ENCODE data around the gene OR52I1.

The OR52I1 gene

DNA sequence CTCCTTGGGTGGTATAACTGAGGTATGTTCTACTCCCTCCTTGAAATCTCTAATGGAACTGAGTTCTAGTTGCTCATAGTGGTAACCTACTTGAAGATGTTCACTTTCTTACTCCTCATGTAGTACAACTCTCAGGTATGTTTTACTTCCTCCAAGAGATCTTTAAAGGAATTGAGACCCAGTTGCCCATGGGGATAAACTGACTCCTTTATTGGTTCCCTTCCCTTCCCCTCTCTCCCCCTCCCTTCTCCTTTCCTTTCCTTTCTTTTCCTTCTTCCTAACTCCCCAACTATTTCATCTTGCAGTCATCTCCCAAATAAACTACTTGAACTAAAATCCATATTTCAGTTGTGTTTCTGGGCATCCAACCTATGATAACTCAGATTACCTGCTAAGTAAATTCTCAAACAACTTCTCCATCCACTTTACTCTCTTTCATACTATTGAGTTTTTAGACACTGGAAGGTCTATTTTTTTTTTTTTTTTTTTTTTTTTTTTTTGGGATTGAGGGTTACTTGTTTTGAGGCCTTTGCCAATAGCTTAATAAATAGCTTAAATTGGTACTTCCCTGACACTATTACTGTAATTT lies 22.1 kb downstream of the OR52I1 start:
- DNase-seq = no peak

DNA sequence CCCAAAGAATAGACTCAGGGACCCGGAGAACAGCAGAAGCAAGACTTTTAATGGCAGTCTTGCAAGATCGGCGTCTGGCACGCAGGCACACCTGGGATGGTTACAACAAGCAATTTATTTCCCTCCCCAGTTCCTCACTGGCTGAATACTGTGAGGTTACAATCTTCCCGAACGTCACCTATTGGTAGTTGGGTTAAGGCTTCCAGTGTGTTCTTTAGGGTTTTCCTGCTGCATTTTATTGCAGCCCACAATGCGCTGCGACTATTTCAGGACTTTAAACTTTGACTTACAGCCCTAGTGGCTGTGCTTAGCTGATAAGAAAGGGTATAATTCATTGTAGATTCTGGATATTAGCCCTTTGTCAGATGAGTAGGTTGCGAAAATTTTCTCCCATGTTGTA lies 25.7 kb downstream of the OR52I1 start:
- DNase-seq = no peak

DNA sequence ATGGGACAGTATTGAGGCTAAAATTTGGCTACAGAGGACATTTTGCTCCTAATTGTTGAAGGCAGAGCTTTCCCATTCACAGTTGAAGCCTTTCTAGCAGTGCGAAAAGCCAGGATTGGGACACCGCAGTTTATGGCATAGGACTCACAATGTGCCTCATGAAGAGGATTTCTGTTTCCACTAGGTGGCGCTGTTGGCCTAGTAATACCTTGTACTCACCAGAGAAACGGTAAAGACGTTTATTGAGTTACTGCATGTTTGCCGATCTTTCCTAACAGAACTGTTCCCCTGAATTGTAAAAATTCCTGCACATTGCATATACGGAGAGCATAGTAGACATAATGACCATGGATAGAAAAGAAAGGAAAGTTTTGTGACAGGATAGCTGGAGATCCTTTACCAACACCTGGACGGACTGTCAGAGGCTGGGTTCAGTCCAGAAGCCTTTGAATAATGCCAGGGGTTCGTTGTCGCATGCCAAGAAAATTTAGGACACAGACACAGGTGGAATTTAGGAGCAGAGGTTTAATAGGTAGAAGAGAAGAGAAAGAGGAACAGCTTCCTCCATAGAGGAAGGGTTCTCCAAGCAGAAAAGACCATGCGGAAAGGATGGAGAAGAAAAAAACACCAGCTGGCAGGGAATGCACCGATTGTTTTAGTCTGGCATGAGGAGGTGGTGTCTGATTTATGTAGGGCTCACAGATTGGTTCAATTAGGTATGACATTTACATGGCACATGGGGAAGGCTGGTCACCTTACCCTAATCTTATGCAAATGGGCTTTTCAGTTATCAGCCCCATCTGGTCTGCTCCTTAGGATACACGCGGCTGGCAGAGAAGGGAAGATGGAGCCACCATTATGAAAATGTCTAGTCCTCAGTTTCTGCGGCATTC lies 32.6 kb downstream of the OR52I1 start:
- peak; percentile 22 for DNase-seq

DNA sequence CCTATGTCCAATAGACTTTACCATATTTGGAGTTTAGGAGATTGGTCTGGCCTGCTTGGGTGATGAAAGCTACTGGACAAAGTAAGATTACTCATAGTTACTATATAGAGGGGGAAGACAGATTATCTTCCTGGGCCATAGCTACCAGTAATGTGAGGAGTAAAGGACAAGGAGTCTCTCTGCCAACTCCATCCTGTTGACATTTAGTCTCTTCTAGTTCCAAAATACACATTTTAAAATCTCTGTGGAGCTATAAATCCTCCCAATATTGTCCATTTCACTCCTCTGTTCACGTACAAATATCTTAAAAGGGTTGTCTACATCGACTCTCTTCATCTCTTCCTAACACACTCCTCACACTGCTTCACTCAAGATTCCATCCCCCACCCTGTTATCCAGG lies 42.3 kb downstream of the OR52I1 start:
- DNase-seq = no peak

DNA sequence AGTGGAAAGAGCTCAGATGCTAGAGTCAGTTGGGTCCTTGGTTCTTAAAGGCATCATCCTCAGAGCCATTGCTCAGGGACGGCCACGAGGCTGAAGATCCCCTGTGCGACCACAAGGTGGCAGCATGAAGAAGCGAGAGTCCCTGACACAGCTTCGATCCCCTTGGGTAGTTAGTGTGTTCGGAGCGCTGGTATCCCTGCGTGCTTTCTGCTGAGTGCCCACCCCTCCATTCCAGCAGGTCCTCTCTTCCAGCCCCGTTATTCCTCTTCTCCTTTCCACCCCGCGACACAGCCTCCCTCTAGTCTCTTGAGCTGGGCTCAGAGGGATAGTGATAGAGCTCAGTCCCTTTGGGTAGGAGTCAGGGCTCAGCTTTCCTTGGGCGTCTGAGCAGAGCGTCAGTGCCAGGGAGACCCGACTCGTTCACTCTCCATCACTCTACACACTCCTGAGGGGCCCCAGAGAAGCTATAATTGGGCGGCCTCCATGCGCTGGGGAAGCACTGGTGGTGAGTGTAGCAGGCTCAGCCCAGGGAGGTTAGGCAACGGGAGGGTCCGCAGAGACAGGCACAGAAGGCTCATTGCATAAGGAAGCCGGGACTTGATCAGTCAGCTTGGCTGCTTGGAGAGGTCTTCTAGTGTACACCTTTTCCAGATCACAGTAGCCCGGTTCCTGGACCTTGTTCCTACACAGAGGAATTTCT lies 43.3 kb downstream of the OR52I1 start, which contains the start of gene OR51D1:
Gene OR51D1, plus strand, starts transcription at position 516 of the 700 bp plus-strand sequence. CDS start 2,314 bp downstream, outside the sequence.
- peak; percentile 69 for DNase-seq

DNA sequence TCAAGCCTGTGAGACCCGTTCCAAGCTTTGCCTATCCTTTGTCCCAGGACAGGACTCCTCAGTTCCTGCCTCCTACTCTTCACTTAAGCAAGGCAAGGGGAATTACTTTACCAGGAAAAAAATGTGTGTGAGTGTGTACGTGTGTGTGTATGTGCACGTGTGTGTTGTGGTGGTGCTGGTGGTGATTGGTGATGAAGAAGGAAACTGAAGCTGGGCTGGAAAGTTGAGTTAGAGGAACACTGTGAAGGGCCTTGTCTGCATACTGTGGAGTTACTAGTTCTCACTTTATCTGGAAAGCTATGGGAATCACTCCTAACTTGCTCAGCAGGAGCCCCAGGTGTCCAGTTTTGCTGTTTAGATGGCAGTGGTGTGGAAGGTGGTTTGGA lies 43.8 kb downstream of the OR52I1 start:
- no peak for DNase-seq

DNA sequence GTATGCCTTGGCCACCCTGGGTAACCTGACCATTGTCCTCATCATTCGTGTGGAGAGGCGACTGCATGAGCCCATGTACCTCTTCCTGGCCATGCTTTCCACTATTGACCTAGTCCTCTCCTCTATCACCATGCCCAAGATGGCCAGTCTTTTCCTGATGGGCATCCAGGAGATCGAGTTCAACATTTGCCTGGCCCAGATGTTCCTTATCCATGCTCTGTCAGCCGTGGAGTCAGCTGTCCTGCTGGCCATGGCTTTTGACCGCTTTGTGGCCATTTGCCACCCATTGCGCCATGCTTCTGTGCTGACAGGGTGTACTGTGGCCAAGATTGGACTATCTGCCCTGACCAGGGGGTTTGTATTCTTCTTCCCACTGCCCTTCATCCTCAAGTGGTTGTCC lies 46.1 kb downstream of the OR52I1 start:
- DNase-seq = no peak

DNA sequence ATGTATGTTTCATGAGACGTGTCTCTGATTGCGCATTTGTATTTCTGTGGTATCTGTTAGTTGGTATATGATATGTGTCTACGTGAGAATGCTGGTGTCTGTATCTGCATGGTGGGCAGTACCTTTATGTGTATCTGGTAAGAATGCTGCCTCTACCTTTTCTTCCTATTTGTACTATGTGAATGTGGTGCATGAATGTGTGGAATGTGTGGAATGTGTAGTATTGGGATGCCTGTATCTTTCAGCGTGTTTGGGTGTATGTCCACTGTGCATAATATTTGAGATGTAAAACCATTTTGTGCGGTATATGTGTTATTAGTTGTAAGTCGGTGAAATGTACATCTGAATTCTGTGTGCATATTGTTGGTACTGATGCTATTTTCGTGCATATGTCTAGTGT lies 47.7 kb downstream of the OR52I1 start:
- DNase-seq = no peak

DNA sequence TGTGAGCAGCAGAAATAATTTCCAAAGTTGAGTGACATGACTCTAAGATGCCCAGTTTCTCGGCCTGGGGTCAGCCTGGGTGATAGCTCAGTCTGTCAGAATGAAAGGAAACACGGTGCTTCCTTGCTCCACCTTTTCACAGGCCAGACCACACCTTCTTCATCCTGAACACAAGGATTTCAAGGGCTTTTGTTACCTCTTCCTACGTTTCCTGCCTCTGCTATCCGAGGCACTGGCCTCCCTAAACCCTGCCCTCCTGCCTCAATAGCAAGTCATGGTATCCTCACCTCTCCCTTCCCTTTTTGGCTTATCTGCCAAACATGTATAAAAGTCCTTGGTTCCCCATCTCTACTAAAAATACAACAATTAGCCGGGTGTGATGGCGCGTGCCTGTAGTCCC lies 48.2 kb downstream of the OR52I1 start:
- DNase-seq = no peak

DNA sequence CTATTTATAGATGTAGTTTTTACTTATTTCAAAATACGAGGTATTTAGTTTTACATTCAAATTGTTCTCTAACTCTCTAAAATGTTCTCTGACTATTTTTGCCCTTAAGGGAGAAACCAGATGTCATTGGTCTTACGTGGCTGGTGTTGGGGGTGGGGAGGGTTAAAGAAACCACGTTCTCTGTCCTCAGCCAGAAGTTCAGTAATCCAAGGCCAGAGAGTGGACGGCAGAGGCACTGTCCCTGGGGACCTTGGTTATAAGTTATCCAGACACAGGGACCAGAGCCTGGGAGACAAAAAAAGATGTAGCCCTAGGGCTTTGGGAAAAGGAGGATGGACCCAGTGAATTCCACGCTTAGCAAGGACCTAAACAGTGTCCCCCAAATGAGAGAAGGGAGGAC lies 49.2 kb downstream of the OR52I1 start:
- no peak for DNase-seq

DNA sequence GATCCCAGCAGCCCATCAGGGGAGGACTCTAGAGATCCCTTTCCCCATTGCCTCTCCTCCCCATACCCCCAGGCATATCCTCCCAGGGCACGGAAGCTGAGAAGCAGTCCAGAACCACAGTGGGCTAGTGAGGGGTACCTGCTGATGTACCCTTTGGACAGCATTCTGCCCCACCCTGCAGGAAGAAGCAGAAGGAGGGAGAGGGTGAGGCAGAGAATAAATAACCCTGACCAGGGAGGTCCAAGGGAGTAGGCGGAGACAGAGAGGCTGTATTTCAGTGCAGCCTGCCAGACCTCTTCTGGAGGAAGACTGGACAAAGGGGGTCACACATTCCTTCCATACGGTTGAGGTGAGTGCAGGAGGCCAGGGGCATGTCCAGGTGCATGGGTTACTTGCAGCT lies 49.8 kb downstream of the OR52I1 start, which contains the start of gene OR51E1:
Gene OR51E1, plus strand, starts transcription at position 301 of the 400 bp plus-strand sequence. CDS start 8,545 bp downstream, outside the sequence.
- no peak for DNase-seq

DNA sequence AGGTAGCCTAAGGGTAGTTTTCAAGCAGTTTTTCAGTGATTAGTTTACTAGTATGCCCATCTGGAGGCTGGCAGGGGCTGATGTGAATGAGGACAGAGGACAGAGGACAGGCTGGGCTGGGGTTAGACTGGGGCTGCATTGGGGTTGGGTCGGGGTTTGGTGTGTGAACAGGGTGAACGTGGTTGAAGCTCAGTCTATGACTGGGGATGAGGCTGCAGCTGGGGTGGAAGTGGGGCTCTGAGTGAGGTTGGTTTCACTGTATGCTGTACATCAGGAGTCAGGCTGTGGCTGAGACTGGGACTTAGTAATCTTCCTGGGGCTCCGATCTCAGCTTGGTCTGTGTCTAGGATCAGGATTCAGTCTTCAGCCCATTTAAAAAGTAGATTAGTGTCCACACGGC lies 50.4 kb downstream of the OR52I1 start:
- no peak for DNase-seq

Data from midbrain (tissue), 1 donor.